Stimulated activated CD4-positive, alpha-beta T cell treated with anti-CD3 and anti-CD28 coated beads, TNF-alpha, amount 100 ng/mL, for 48 hours (primary cell): Measurements from ENCODE around the gene LINC00305.

Experiments used
- DNase-seq, 3 donors: peaks; one replicate each; pipeline ENCODE4 v3.0.0-alpha.2; 2020; ENCODE audit warnings: low read depth in 3 of 3

The LINC00305 gene

DNA sequence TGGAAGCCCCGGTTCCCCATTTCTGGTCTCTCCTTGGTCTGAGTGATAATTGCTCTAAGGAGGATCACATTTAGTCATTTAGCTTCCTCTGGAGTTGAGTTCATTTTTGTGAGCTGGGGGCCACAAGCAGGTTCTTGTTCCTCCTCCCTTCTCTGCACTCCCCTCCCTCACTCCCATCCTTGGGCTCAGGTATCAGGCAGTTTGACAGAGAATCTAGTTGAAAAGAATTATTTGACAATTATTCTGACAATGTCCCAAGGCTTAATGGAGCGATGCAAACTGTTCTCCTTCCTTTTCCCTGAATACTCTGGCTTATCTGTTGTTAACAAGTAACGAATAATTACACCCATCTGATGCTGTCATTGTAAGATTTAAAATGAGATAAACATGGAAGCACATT is 117.5 kb downstream of the LINC00305 start:
- no peak for DNase-seq
